ENCODE data around the gene MINK1. TPM values are rescaled to one million over a fixed set of nuclear protein-coding genes. Genes with fewer than 3 reads are reported as not detected.
"Not testable (repeated sequence)": the region's sequence is repeated elsewhere in the genome, so short reads cannot be mapped to it uniquely, and the experiment has no call there.

The MINK1 gene
- total RNA-seq, 3 donors from 2014 or later (not counting 1 experiment from before 2014, with no cell fraction given) = 103 to 122 (median 110) TPM

DNA sequence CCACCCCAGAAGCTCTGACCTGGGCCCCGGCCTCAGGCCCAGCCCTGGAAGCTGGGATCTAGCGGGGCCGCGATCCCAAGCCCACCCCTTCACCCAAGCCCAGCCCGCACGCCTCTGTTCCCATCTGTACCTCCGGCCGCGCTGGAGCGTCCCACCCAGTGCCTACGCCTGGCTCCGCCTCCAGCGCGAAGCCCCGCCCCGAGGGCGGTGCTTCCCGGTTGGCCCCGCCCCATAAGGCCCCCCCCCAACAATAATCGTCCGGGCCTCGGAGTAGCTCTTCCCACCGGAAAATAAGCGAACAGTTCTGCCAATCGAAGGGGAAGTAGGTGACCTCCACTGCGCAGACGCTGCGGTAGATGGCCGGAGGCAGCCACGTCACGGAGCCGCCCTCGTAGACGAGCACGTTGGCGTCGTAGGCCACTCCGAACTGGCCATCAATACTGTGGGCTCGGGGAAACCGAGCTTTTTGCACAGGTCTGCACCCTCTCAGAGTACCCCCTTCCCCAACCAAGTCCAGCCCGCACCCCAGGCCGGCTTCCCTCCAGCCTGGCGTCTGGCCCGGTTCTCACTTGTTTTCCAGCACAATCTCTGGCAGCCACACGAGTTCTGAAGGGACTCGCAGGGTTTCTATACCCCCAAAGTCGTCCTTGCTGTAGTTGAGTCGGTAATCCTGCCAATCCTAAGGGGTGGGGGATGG lies 68.7 kb downstream of the MINK1 start:
- intact Hi-C loops (cut with micrococcal nuclease) = loop anchor here (2.0 to 5.0 kb wide), 4 partner anchors 43 to 104 kb away; partner anchors contain the start of genes CAMTA2, PSMB6 and SPAG7
- Mint-ChIP-seq H3K36me3 (no peaks in the 10 kb centered on the region), H3K4me1 (peaks cover 37 to 42% of the 10 kb centered on the region in 2 donors), H3K27me3 (ENCODE audit: low read depth in 2 of 2) (no peaks in the 10 kb centered on the region), H3K9me3 (no peaks in the 10 kb centered on the region), H3K4me3 (peak overlapping the region; percentile 83), H3K27ac (peak overlapping the region; percentile 93 to 94)
- ATAC-seq (peak; percentile 15 to 46 (median 30)), DNase-seq (peak; percentile 52 to 55)
- no peak for TF ChIP-seq CTCF (IDR thresholded peaks at IDR 0.05)
- no peaks in the 10 kb centered on the region for H3K9me3 ChIP-seq (ENCODE audit: control insufficient read depth, insufficient read depth, low read length)
- H3K27me3 ChIP-seq (ENCODE audit: control insufficient read depth, insufficient read depth, low read length) = peaks cover 10% of the 10 kb centered on the region
- H3K27ac ChIP-seq (ENCODE audit: low read length) = peak overlapping the region; percentile 88
- peaks cover 58% of the 10 kb centered on the region for H3K4me1 ChIP-seq (ENCODE audit: control insufficient read depth, insufficient read depth, low read length)
- H3K4me3 ChIP-seq (ENCODE audit: low read length) = peak overlapping the region; percentile 28
- H3K36me3 ChIP-seq (ENCODE audit: control insufficient read depth, insufficient read depth, low read length) = peaks cover 3% of the 10 kb centered on the region
- WGBS (ENCODE audit: insufficient coverage) = 41% methylated on average over 48 of the region's 48 CpGs

DNA sequence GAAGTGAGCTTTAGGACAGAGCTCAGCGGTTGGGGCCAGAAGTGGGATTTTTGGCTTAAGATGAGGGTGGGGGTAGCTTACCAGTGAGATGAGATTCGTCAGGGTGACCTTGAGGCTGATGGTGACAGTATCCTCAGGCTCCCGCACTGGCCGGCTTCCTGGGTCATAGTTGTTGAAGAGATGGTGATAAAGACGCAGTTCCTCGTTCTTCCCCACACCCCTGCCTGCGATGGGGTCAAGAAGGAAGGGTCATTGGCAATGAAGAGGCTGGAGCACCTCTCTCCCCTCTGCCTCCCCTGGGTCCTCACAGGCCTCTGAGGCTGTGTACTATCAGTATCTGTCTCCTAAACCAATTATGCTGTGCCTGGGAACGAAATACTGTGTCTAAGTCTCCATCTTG lies 69.4 kb downstream of the MINK1 start:
- WGBS (ENCODE audit: insufficient coverage) = 59% methylated on average over 8 of the region's 8 CpGs
- DNase-seq (no peak), ATAC-seq (peak in 2 of 3 donors; percentile 0)
- H3K27ac Mint-ChIP-seq = peak overlapping the region; percentile 93 to 94
- TF ChIP-seq CTCF (IDR thresholded peaks at IDR 0.05) = no peak
- peaks cover 37 to 42% of the 10 kb centered on the region in 2 donors for H3K4me1 Mint-ChIP-seq
- H3K36me3 ChIP-seq (ENCODE audit: control insufficient read depth, insufficient read depth, low read length) = no peaks in the 10 kb centered on the region
- peak overlapping the region; percentile 83 for H3K4me3 Mint-ChIP-seq
- H3K27ac ChIP-seq (ENCODE audit: low read length) = peak overlapping the region; percentile 88
- no peaks in the 10 kb centered on the region for H3K9me3 ChIP-seq (ENCODE audit: control insufficient read depth, insufficient read depth, low read length)
- intact Hi-C loops (cut with micrococcal nuclease) = loop anchor here (2.0 to 5.0 kb wide), 3 partner anchors 64 to 105 kb away; partner anchors contain the start of genes CAMTA2, PSMB6 and SPAG7
- H3K36me3 Mint-ChIP-seq = no peaks in the 10 kb centered on the region
- no peaks in the 10 kb centered on the region for H3K9me3 Mint-ChIP-seq
- peaks cover 10% of the 10 kb centered on the region for H3K27me3 ChIP-seq (ENCODE audit: control insufficient read depth, insufficient read depth, low read length)
- no peaks in the 10 kb centered on the region for H3K27me3 Mint-ChIP-seq (ENCODE audit: low read depth in 2 of 2)
- H3K4me1 ChIP-seq (ENCODE audit: control insufficient read depth, insufficient read depth, low read length) = peaks cover 58% of the 10 kb centered on the region
- no peak overlapping the region for H3K4me3 ChIP-seq (ENCODE audit: low read length)

- H3K4me1 Mint-ChIP-seq = peaks cover 37 to 41% of the 10 kb centered on the region in 2 donors
- WGBS (ENCODE audit: insufficient coverage) = 0% methylated on average over 10 of the region's 10 CpGs
- Histone ChIP-seq H3K4me3 (ENCODE audit: low read length) (peak within 1 kb of the TSS; percentile 13), H3K36me3 (ENCODE audit: control insufficient read depth, insufficient read depth, low read length) (no peaks in the 10 kb centered on the region), H3K27me3 (ENCODE audit: control insufficient read depth, insufficient read depth, low read length) (peaks cover 10% of the 10 kb centered on the region), H3K4me1 (ENCODE audit: control insufficient read depth, insufficient read depth, low read length) (peaks cover 56% of the 10 kb centered on the region), H3K9me3 (ENCODE audit: control insufficient read depth, insufficient read depth, low read length) (no peaks in the 10 kb centered on the region), H3K27ac (ENCODE audit: low read length) (peak within 1 kb of the TSS; percentile 88)
- intact Hi-C loops (cut with micrococcal nuclease) = loop anchor here (2.0 to 5.0 kb wide), 3 partner anchors 64 to 106 kb away; partner anchors contain the start of genes CAMTA2, PSMB6 and SPAG7
- peak; percentile 80 for TF ChIP-seq CTCF (IDR thresholded peaks at IDR 0.05)
- H3K9me3 Mint-ChIP-seq = no peaks in the 10 kb centered on the region
- no peaks in the 10 kb centered on the region for H3K27me3 Mint-ChIP-seq (ENCODE audit: low read depth in 2 of 2)
- peak within 1 kb of the TSS; percentile 83 for H3K4me3 Mint-ChIP-seq
- ATAC-seq = peak; percentile 57 to 71 (median 57)
- peak; percentile 64 to 92 for DNase-seq
- H3K27ac Mint-ChIP-seq = peak within 1 kb of the TSS; percentile 93 to 94
- no peaks in the 10 kb centered on the region for H3K36me3 Mint-ChIP-seq
These were observed 70.1 kb downstream of the MINK1 start, which contains the start of gene CHRNE for GRCh38 chr17:4903051-4903818. Gene CHRNE (minus strand): TSS chr17:4903098. CDS start chr17:4903063, 35 bp downstream.

GRCh38 chr17:4906642-4907041 lies 73.5 kb downstream of the MINK1 start:
- H3K27me3 ChIP-seq (ENCODE audit: control insufficient read depth, insufficient read depth, low read length); H3K36me3 Mint-ChIP-seq; H3K4me3 Mint-ChIP-seq; H3K27me3 Mint-ChIP-seq (ENCODE audit: low read depth in 2 of 2); H3K9me3 Mint-ChIP-seq; H3K9me3 ChIP-seq (ENCODE audit: control insufficient read depth, insufficient read depth, low read length); H3K27ac Mint-ChIP-seq; DNase-seq; H3K27ac ChIP-seq (ENCODE audit: low read length); H3K4me3 ChIP-seq (ENCODE audit: low read length); ATAC-seq; intact Hi-C loops (cut with micrococcal nuclease); H3K36me3 ChIP-seq (ENCODE audit: control insufficient read depth, insufficient read depth, low read length): not testable (repeated sequence)
- H3K4me1 ChIP-seq (ENCODE audit: control insufficient read depth, insufficient read depth, low read length) = peaks cover 34% of the 10 kb centered on the region
- peaks cover 18 to 19% of the 10 kb centered on the region in 2 donors for H3K4me1 Mint-ChIP-seq
